A673 (cell line): ENCODE measurements around the gene MTTP.

ENCODE experiments used
- CTCF ChIP-seq: fragments of 300-800, 200-600 bp; sonication (generic); conservative IDR thresholded peaks from 2 replicates; pipeline ENCODE4 v1.5.1; 2017; ENCODE audit warnings: low read depth, mild to moderate bottlenecking, antibody characterized with exemption, low read length, moderate library complexity, mixed read lengths
- EZH2 ChIP-seq: fragments of 200-600 bp; sonication (generic); IDR thresholded peaks from 2 replicates; pipeline ENCODE4 v1.6.1; 2017; ENCODE audit warnings: borderline replicate concordance, low read depth, mild to moderate bottlenecking, mixed read lengths, antibody characterized with exemption, low read length; ENCODE audit not compliant: poor library complexity, severe bottlenecking

GRCh38 chr4:99661907-99662306 is 87.3 kb downstream of the MTTP start:
- TF ChIP-seq CTCF (no peak), EZH2 (no peak)
